Endothelial cell of umbilical vein (primary cell): ENCODE measurements around the gene NFIA. TPM values are rescaled to one million over a fixed set of nuclear protein-coding genes. Genes with fewer than 3 reads are reported as not detected.

ENCODE experiments used
- BruUV-seq: library from RNA; stranded (reverse); fragments of 400-500 nt; replicated peaks from 2 replicates; lab custom pipeline; 2021; lab: Mats Ljungman, UMichigan
- CTCF ChIA-PET: fragments of 300-600, 350-600 bp; sonication (Branson Sonifier 250); formaldehyde crosslinking; loops from one replicate; lab custom pipeline; 2021; ENCODE audit warnings: antibody characterized with exemption, inconsistent platforms; lab: Charles Lee
- POLR2A ChIA-PET: fragments of 300-600, 350-600 bp; sonication (Branson Sonifier 250); formaldehyde crosslinking; loops from one replicate; lab custom pipeline; 2021; ENCODE audit warnings: antibody characterized with exemption, inconsistent platforms; lab: Charles Lee
- DNase-seq: peaks from one replicate; pipeline ENCODE4 v3.0.0-alpha.2; 2011; ENCODE audit warnings: low read depth, low spot score
- FAIRE-seq: peaks from 2 replicates; lab custom pipeline; 2011; peaks lifted over from hg19 to GRCh38; lab: Jason Lieb, UNC
- H2AFZ ChIP-seq: 2 replicates; pipeline ENCODE4 v1.6.0; 2012; ENCODE audit warnings: low read depth, low read length, control low read depth, inconsistent platforms
- H3K27ac ChIP-seq: 2 replicates; pipeline ENCODE4 v1.5.1; 2011; ENCODE audit warnings: low read depth, mild to moderate bottlenecking, control low read depth, low read length, moderate library complexity; ENCODE audit not compliant: insufficient read depth
- H3K27me3 ChIP-seq, 2 experiments: 2 replicates each; pipeline versions ENCODE4 v1.6.0 to v1.6.1; 2011; ENCODE audit warnings: low read length in 2 of 2, mixed read lengths in 1 of 2; ENCODE audit not compliant: control insufficient read depth in 2 of 2, insufficient read depth in 2 of 2
- H3K36me3 ChIP-seq, 2 experiments: 2 replicates in 1 of 2; 3 replicates in 1 of 2; pipeline ENCODE4 v1.5.1; 2011; ENCODE audit warnings: low read length in 2 of 2, mild to moderate bottlenecking in 1 of 2, moderate library complexity in 1 of 2; ENCODE audit not compliant: control insufficient read depth in 2 of 2, insufficient read depth in 2 of 2; ENCODE audit errors: extremely low read depth in 1 of 2
- H3K4me1 ChIP-seq: 3 replicates; pipeline ENCODE4 v1.5.1; 2011; ENCODE audit warnings: mild to moderate bottlenecking, low read length; ENCODE audit not compliant: control insufficient read depth, insufficient read depth; ENCODE audit errors: extremely low read depth
- H3K4me2 ChIP-seq: 2 replicates; pipeline ENCODE4 v1.6.1; 2011; ENCODE audit warnings: low read length, control low read depth, mixed read lengths; ENCODE audit not compliant: insufficient read depth
- H3K4me3 ChIP-seq, 3 experiments: fragments of 200-600 bp in 1 of 3; sonication (generic), shearing (Covaris generic) in 1 of 3; replicated peaks in 1 of 3; 2 replicates each; pipeline ENCODE4 v1.5.1; 2011 to 2016; ENCODE audit warnings: control low read depth in 3 of 3, low read length in 3 of 3, mild to moderate bottlenecking in 2 of 3, inconsistent platforms in 1 of 3, low read depth in 1 of 3, moderate library complexity in 1 of 3; ENCODE audit not compliant: insufficient read depth in 1 of 3
- H3K79me2 ChIP-seq: 2 replicates; pipeline ENCODE4 v1.6.0; 2012; ENCODE audit warnings: low read length, inconsistent platforms; ENCODE audit not compliant: control insufficient read depth, insufficient read depth
- H3K9ac ChIP-seq: replicated peaks from 2 replicates; pipeline ENCODE3; 2011; ENCODE audit warnings: low read length, control low read depth; ENCODE audit not compliant: insufficient read depth; ENCODE audit errors: extremely low read depth
- H3K9me1 ChIP-seq: replicated peaks from 3 replicates; pipeline ENCODE4 v1.6.0; 2011; ENCODE audit warnings: mild to moderate bottlenecking, low read length; ENCODE audit not compliant: control insufficient read depth, insufficient read depth; ENCODE audit errors: extremely low read depth
- H3K9me3 ChIP-seq: replicated peaks from 2 replicates; pipeline ENCODE4 v1.5.1; 2012; ENCODE audit warnings: low read length, inconsistent platforms; ENCODE audit not compliant: control insufficient read depth, insufficient read depth
- H4K20me1 ChIP-seq: replicated peaks from 2 replicates; pipeline ENCODE3; 2011; ENCODE audit warnings: mild to moderate bottlenecking, low read length; ENCODE audit not compliant: control insufficient read depth, insufficient read depth; ENCODE audit errors: extremely low read depth
- EZH2 ChIP-seq: IDR thresholded peaks from 2 replicates; pipeline ENCODE4 v1.6.1; 2012; ENCODE audit warnings: borderline replicate concordance, low read depth, mild to moderate bottlenecking, moderate library complexity, low read length, inconsistent platforms; ENCODE audit not compliant: severe bottlenecking
- FOS ChIP-seq: IDR thresholded peaks from 2 replicates; pipeline ENCODE4 v1.6.1; 2011; ENCODE audit warnings: mild to moderate bottlenecking, low read length, moderate library complexity, borderline replicate concordance; ENCODE audit not compliant: insufficient read depth
- GATA2 ChIP-seq: IDR thresholded peaks from 2 replicates; pipeline ENCODE4 v1.7.0; 2011; ENCODE audit warnings: low read depth, mild to moderate bottlenecking, moderate library complexity, mixed read lengths, low read length; ENCODE audit not compliant: insufficient read length, insufficient read depth
- JUN ChIP-seq: IDR thresholded peaks from 2 replicates; pipeline ENCODE4 v1.6.1; 2011; ENCODE audit warnings: borderline replicate concordance, low read depth; ENCODE audit not compliant: insufficient read length, insufficient read depth
- MYC ChIP-seq: IDR thresholded peaks from one replicate; pipeline ENCODE4 v1.6.1; 2011; ENCODE audit warnings: mild to moderate bottlenecking, low read depth, low read length
- POLR2A ChIP-seq: IDR thresholded peaks from 2 replicates; pipeline ENCODE4 v1.6.1; 2012; ENCODE audit warnings: low read depth, mild to moderate bottlenecking, control low read depth, low read length
- POLR2AphosphoS5 ChIP-seq: IDR thresholded peaks from 2 replicates; pipeline ENCODE4 v1.6.1; 2012; ENCODE audit warnings: low read depth, mild to moderate bottlenecking, control low read depth, low read length, moderate library complexity; ENCODE audit not compliant: insufficient read depth
- dilution Hi-C: fragments of 300-500 bp; cut with MboI; formaldehyde crosslinking; loops from one replicate; pipeline ENCODE4 v1.15.0; 2019; ENCODE audit warnings: low sequenced_read_pairs; ENCODE audit not compliant: extremely low pct_ligation_motif_present
- intact Hi-C: fragments of 100-400 bp; cut with micrococcal nuclease; formaldehyde crosslinking; loops from one replicate; pipeline ENCODE4 v1.10.0; 2022
- polyA plus RNA-seq, 4 experiments: library from polyadenylated mRNA; depleted of rRNA in 3 of 4; stranded (reverse) in 3 of 4; unstranded in 1 of 4; fragments of >200 nt; gene quantifications; 2 replicates each; pipeline versions ENCODE4 v1.2.1 to v1.2.3, GENCODE V29; 2011 to 2012; ENCODE audit warnings: missing spikeins in 1 of 4
- total RNA-seq: library from RNA; stranded (reverse); gene quantifications from 2 replicates; pipeline ENCODE4 v1.2.3, GENCODE V29; 2021
- TF ChIP-seq, protein P1 (sequence below): IDR thresholded peaks from 2 replicates; pipeline ENCODE4 v1.6.1; 2011; ENCODE audit not compliant: insufficient read depth, insufficient read length
- TF ChIP-seq, protein P2 (sequence below), 2 donors: IDR thresholded peaks; 1 replicate in 1 of 2; 2 replicates in 1 of 2; pipeline ENCODE4 v1.5.1; 2011; ENCODE audit warnings: low read length in 2 of 2, mild to moderate bottlenecking in 2 of 2, moderate library complexity in 2 of 2, control low read depth in 1 of 2, inconsistent platforms in 1 of 2, low read depth in 1 of 2; ENCODE audit not compliant: insufficient read depth in 1 of 2; ENCODE audit errors: extremely low read depth in 1 of 2

Gene NFIA
- total and polyA plus RNA-seq, 2 donors (not counting 3 experiments of a cell fraction or from before 2014, with no cell fraction given) = 25.5 to 47.0 TPM

DNA sequence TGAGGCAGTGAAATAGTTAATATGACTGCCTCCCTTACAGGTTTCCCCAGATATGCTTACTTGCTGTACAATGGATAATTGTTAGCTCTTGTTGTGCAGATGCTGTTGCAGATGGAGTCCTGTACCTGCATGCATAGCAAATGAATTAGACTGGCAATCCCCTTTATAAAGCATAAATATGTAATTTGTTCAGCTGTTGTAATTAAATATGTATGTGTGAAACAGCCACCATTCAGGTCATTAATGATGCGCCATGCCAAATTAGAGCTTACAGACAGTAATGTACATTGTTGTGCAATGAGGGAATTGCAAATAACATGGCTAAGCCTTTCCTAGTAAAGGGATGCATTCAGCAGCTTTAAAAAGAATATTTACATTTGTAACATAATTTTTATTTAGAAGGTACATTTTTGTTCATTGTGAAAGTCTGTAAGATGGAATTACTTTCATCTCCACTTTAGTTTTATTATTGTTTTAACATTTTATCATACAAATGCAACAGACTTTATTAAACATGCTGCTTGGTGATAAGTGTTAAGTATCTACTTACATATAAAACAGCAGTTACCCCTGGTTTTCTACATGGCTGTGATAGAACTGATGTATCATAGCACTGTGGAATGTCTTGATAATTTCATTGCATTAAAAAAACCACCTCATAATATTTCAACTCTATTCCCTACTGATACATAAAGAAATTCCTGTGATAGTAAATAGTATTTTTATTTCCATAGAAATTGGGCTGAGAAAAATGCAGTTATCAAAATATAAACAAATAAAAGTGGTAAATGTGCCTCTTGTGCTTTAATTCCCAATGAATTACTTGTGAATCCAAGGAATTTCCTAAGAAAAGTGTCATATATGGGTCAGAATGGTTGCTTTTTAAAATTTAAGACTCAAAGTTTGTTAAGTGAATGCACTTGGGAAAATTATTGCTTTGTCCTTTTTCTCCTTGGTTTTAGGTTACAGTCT is 99.0 kb downstream of the NFIA start:
- H3K27ac ChIP-seq = no peak overlapping the region
- H3K4me2 ChIP-seq = no peak overlapping the region
- FAIRE-seq = no peak
- BruUV-seq = no TSS peak
- no peak overlapping the region for H3K4me3 ChIP-seq
- CTCF ChIA-PET = interaction anchor here (0.7 to 1.6 kb wide), 6 partner anchors 9 to 407 kb away, joined by 3 to 5 read pairs (median 4); no protein-coding TSS in a partner anchor
- dilution Hi-C loops (no loop called here), intact Hi-C loops (no loop called here)
- no peak overlapping the region for H3K9ac ChIP-seq
- no peaks in the 10 kb centered on the region for H3K9me3 ChIP-seq
- no peaks in the 10 kb centered on the region for H3K36me3 ChIP-seq
- DNase-seq = no peak
- peaks cover 27% of the 10 kb centered on the region for H3K4me1 ChIP-seq
- H2AFZ ChIP-seq = no peak overlapping the region
- no peaks in the 10 kb centered on the region for H3K79me2 ChIP-seq
- H4K20me1 ChIP-seq = no peaks in the 10 kb centered on the region
- TF ChIP-seq POLR2AphosphoS5 (no peak), JUN (no peak), POLR2A (no peak), GATA2 (no peak), FOS (no peak), MYC (no peak), EZH2 (no peak)
- TF ChIP-seq, protein P1, sequence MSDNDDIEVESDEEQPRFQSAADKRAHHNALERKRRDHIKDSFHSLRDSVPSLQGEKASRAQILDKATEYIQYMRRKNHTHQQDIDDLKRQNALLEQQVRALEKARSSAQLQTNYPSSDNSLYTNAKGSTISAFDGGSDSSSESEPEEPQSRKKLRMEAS = no peak
- TF ChIP-seq, protein P2, sequence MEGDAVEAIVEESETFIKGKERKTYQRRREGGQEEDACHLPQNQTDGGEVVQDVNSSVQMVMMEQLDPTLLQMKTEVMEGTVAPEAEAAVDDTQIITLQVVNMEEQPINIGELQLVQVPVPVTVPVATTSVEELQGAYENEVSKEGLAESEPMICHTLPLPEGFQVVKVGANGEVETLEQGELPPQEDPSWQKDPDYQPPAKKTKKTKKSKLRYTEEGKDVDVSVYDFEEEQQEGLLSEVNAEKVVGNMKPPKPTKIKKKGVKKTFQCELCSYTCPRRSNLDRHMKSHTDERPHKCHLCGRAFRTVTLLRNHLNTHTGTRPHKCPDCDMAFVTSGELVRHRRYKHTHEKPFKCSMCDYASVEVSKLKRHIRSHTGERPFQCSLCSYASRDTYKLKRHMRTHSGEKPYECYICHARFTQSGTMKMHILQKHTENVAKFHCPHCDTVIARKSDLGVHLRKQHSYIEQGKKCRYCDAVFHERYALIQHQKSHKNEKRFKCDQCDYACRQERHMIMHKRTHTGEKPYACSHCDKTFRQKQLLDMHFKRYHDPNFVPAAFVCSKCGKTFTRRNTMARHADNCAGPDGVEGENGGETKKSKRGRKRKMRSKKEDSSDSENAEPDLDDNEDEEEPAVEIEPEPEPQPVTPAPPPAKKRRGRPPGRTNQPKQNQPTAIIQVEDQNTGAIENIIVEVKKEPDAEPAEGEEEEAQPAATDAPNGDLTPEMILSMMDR (IDR thresholded peaks at IDR 0.05; ENCODE audit: extremely low read depth in 1 of 2, insufficient read depth in 1 of 2, low read depth in 1 of 2, low read length in 2 of 2) = no peak
- POLR2A ChIA-PET = interaction anchor here (0.6 to 1.1 kb wide), 2 partner anchors 50 to 272 kb away, joined by 3 to 4 read pairs; no protein-coding TSS in a partner anchor
- H3K27me3 ChIP-seq = no peaks in the 10 kb centered on the region
- H3K9me1 ChIP-seq = no peaks in the 10 kb centered on the region
